H9 (cell line): ENCODE results near the gene ULK3. TPM values are rescaled to one million over a fixed set of nuclear protein-coding genes. Genes with fewer than 3 reads are reported as not detected.

ENCODE experiments used
- DNase-seq: peaks from one replicate; pipeline ENCODE4 v3.0.0-alpha.2; 2017
- H2AFZ ChIP-seq: one replicate; pipeline ENCODE4 v1.6.1; 2013; ENCODE audit warnings: mild to moderate bottlenecking, low read length, control low read depth, moderate library complexity
- H2AK5ac ChIP-seq: 2 replicates; pipeline ENCODE4 v1.6.1; 2013; ENCODE audit warnings: low read length, control low read depth, mixed read lengths; ENCODE audit not compliant: insufficient read length
- H2BK120ac ChIP-seq: one replicate; pipeline ENCODE4 v1.6.1; 2013; ENCODE audit warnings: low read depth, mild to moderate bottlenecking, low read length, control low read depth, inconsistent platforms; ENCODE audit not compliant: poor library complexity, severe bottlenecking
- H2BK12ac ChIP-seq: 2 replicates; pipeline ENCODE4 v1.6.1; 2013; ENCODE audit warnings: low read length, control low read depth, mixed read lengths, low read depth; ENCODE audit not compliant: insufficient read length
- H2BK15ac ChIP-seq: 2 replicates; pipeline ENCODE4 v1.6.1; 2013; ENCODE audit warnings: low read depth, low read length, control low read depth
- H2BK20ac ChIP-seq: one replicate; pipeline ENCODE4 v1.6.1; 2013; ENCODE audit warnings: low read depth, mild to moderate bottlenecking, low read length, control low read depth, inconsistent platforms; ENCODE audit not compliant: poor library complexity, severe bottlenecking
- H2BK5ac ChIP-seq: 2 replicates; pipeline ENCODE4 v1.6.1; 2013; ENCODE audit warnings: low read length, control low read depth, mixed read lengths; ENCODE audit not compliant: insufficient read length
- H3K14ac ChIP-seq: 2 replicates; pipeline ENCODE4 v1.6.1; 2013; ENCODE audit warnings: low read length, control low read depth; ENCODE audit not compliant: insufficient read depth
- H3K18ac ChIP-seq: 2 replicates; pipeline ENCODE4 v1.6.1; 2013; ENCODE audit warnings: low read depth, mild to moderate bottlenecking, mixed read lengths, low read length, control low read depth; ENCODE audit not compliant: insufficient read length
- H3K23ac ChIP-seq: 2 replicates; pipeline ENCODE4 v1.6.1; 2013; ENCODE audit warnings: low read length, control low read depth, mixed read lengths, low read depth; ENCODE audit not compliant: insufficient read length
- H3K23me2 ChIP-seq: 2 replicates; pipeline ENCODE4 v1.6.1; 2013; ENCODE audit warnings: low read depth, mild to moderate bottlenecking, mixed read lengths, low read length, control low read depth; ENCODE audit not compliant: insufficient read length, poor library complexity, severe bottlenecking
- H3K27ac ChIP-seq: 2 replicates; pipeline ENCODE4 v1.5.1; 2013; ENCODE audit warnings: low read length, control low read depth, mixed read lengths, low read depth; ENCODE audit not compliant: insufficient read length
- H3K27me3 ChIP-seq: 2 replicates; pipeline ENCODE4 v1.6.1; 2013; ENCODE audit warnings: low read length, control low read depth, inconsistent platforms; ENCODE audit not compliant: insufficient read depth
- H3K4ac ChIP-seq: 2 replicates; pipeline ENCODE4 v1.6.1; 2013; ENCODE audit warnings: low read depth, mild to moderate bottlenecking, control low read depth, inconsistent platforms, low read length, moderate library complexity
- H3K4me1 ChIP-seq: 2 replicates; pipeline ENCODE4 v1.6.1; 2013; ENCODE audit warnings: low read length, control low read depth, inconsistent platforms; ENCODE audit not compliant: insufficient read depth
- H3K4me2 ChIP-seq: 2 replicates; pipeline ENCODE4 v1.6.1; 2013; ENCODE audit warnings: low read length, control low read depth, mixed read lengths; ENCODE audit not compliant: insufficient read length, insufficient read depth
- H3K56ac ChIP-seq: 2 replicates; pipeline ENCODE4 v1.6.1; 2013; ENCODE audit warnings: low read depth, mild to moderate bottlenecking, mixed read lengths, low read length, control low read depth; ENCODE audit not compliant: insufficient read length
- H3K79me1 ChIP-seq: 2 replicates; pipeline ENCODE4 v1.6.1; 2013; ENCODE audit warnings: low read depth, mild to moderate bottlenecking, moderate library complexity, low read length, control low read depth, inconsistent platforms; ENCODE audit not compliant: insufficient read depth, poor library complexity, severe bottlenecking
- H3K79me2 ChIP-seq: 2 replicates; pipeline ENCODE4 v1.6.1; 2013; ENCODE audit warnings: low read length, control low read depth, inconsistent platforms; ENCODE audit not compliant: insufficient read depth
- H3K9ac ChIP-seq: 2 replicates; pipeline ENCODE4 v1.6.1; 2013; ENCODE audit warnings: low read length, control low read depth, mixed read lengths; ENCODE audit not compliant: insufficient read length; ENCODE audit errors: extremely low read depth
- H3K9me3 ChIP-seq: one replicate; pipeline ENCODE4 v1.6.1; 2013; ENCODE audit warnings: low read depth, low read length, inconsistent platforms; ENCODE audit not compliant: control insufficient read depth
- H3T11ph ChIP-seq: one replicate; pipeline ENCODE4 v1.6.1; 2013; ENCODE audit warnings: mild to moderate bottlenecking, low read length, control low read depth, inconsistent platforms
- H4K20me1 ChIP-seq: one replicate; pipeline ENCODE4 v1.6.1; 2013; ENCODE audit not compliant: control insufficient read depth, insufficient read length, insufficient read depth
- H4K5ac ChIP-seq: 2 replicates; pipeline ENCODE4 v1.6.1; 2013; ENCODE audit warnings: low read depth, mild to moderate bottlenecking, mixed read lengths, low read length, control low read depth; ENCODE audit not compliant: insufficient read length
- H4K8ac ChIP-seq: replicated peaks from 2 replicates; pipeline ENCODE4 v1.6.1; 2013; ENCODE audit warnings: low read length, control low read depth, mixed read lengths, low read depth; ENCODE audit not compliant: insufficient read length
- H4K91ac ChIP-seq: 2 replicates; pipeline ENCODE4 v1.6.1; 2013; ENCODE audit warnings: low read depth, mild to moderate bottlenecking, moderate library complexity, mixed read lengths, low read length, control low read depth; ENCODE audit not compliant: insufficient read length
- H3K27ac Mint-ChIP-seq, 3 experiments: 2 replicates in 2 of 3; 3 replicates in 1 of 3; pipeline ENCODE4 v1.8.0; 2020 to 2021; ENCODE audit warnings: mixed read lengths in 3 of 3, mild to moderate bottlenecking in 1 of 3, moderate library complexity in 1 of 3
- H3K27me3 Mint-ChIP-seq: 2 replicates; pipeline ENCODE4 v1.8.0; 2021; ENCODE audit warnings: low read depth, mild to moderate bottlenecking, moderate library complexity, mixed read lengths
- H3K36me3 Mint-ChIP-seq, 3 experiments: 2 replicates in 2 of 3; 3 replicates in 1 of 3; pipeline ENCODE4 v1.8.0; 2020 to 2021; ENCODE audit warnings: low read depth in 3 of 3, mixed read lengths in 3 of 3; ENCODE audit not compliant: insufficient read depth in 1 of 3
- H3K4me1 Mint-ChIP-seq, 2 experiments: 2 replicates each; pipeline ENCODE4 v1.8.0; 2020; ENCODE audit warnings: mixed read lengths in 2 of 2
- H3K4me3 Mint-ChIP-seq, 2 experiments: 2 replicates in 1 of 2; 3 replicates in 1 of 2; pipeline ENCODE4 v1.8.0; 2020 to 2021; ENCODE audit warnings: mild to moderate bottlenecking in 2 of 2, mixed read lengths in 2 of 2, moderate library complexity in 1 of 2
- H3K9me3 Mint-ChIP-seq, 2 experiments: 2 replicates in 1 of 2; 3 replicates in 1 of 2; pipeline ENCODE4 v1.8.0; 2020; ENCODE audit warnings: mild to moderate bottlenecking in 2 of 2, mixed read lengths in 2 of 2, moderate library complexity in 1 of 2
- WGBS: extraction: QIAGEN DNeasy Blood & Tissue Kit; methylation state at CpG from one replicate; pipeline ENCODE4 v1.1.7; 2013; ENCODE audit warnings: missing lambda C conversion rate, low lambda C conversion rate, mixed read lengths; ENCODE audit not compliant: insufficient read length; ENCODE audit errors: extremely low coverage; 5-methylcytosine and 5-hydroxymethylcytosine counted together
- total RNA-seq: library from RNA; stranded (reverse); gene quantifications from 2 replicates; pipeline ENCODE4 v1.2.1, GENCODE V29; 2021
- TF ChIP-seq, protein P1 (sequence below): fragments of 200-600 bp; sonication (generic); conservative IDR thresholded peaks from 3 replicates; pipeline ENCODE4 v1.8.0; 2021; ENCODE audit warnings: antibody characterized with exemption, mild to moderate bottlenecking

ULK3 gene
- total RNA-seq, 1 experiment from 2014 or later = 34.0 TPM

DNA sequence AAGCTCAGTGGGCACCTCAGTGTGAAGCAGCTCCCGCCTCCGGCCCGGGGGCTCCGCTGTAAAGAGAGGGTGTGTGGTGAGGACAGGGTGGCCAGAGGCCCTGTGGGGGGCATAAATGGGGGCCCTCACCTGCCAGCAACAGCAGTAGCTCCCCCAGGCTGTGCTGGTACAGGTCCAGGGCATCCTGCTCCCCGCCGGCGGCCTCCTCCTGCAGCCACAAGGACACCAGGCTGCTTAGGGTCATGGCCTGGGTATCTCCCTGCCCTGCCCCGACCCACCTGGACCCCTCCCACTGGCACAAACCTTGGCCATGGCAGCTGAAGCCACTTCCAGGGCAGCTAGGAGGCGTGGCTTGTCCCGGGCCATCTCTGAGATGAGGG, 4.8 kb downstream of the ULK3 start:
- no CpG with 5 or more reads among the region's 10 CpGs for WGBS
- H3K4ac ChIP-seq = no peak overlapping the region
- H2AFZ ChIP-seq = no peak overlapping the region
- H2BK5ac ChIP-seq = no peak overlapping the region
- no peak overlapping the region for H3K9ac ChIP-seq
- H4K8ac ChIP-seq = no peak overlapping the region
- Mint-ChIP-seq H3K4me3 (no peak overlapping the region), H3K36me3 (peaks cover 6 to 37% (median 29%) of the 10 kb centered on the region in 3 experiments), H3K27ac (no peak overlapping the region), H3K9me3 (no peaks in the 10 kb centered on the region), H3K27me3 (no peaks in the 10 kb centered on the region), H3K4me1 (peaks cover 18 to 35% of the 10 kb centered on the region in 2 experiments)
- H3K79me2 ChIP-seq = no peaks in the 10 kb centered on the region
- no peak overlapping the region for H4K91ac ChIP-seq
- no peak overlapping the region for H3K14ac ChIP-seq
- TF ChIP-seq, protein P1, sequence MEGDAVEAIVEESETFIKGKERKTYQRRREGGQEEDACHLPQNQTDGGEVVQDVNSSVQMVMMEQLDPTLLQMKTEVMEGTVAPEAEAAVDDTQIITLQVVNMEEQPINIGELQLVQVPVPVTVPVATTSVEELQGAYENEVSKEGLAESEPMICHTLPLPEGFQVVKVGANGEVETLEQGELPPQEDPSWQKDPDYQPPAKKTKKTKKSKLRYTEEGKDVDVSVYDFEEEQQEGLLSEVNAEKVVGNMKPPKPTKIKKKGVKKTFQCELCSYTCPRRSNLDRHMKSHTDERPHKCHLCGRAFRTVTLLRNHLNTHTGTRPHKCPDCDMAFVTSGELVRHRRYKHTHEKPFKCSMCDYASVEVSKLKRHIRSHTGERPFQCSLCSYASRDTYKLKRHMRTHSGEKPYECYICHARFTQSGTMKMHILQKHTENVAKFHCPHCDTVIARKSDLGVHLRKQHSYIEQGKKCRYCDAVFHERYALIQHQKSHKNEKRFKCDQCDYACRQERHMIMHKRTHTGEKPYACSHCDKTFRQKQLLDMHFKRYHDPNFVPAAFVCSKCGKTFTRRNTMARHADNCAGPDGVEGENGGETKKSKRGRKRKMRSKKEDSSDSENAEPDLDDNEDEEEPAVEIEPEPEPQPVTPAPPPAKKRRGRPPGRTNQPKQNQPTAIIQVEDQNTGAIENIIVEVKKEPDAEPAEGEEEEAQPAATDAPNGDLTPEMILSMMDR = no peak
- no peak overlapping the region for H3T11ph ChIP-seq
- H4K20me1 ChIP-seq = peaks cover 3% of the 10 kb centered on the region
- H3K18ac ChIP-seq = no peak overlapping the region
- peaks cover under 1% of the 10 kb centered on the region for H3K23me2 ChIP-seq
- no peaks in the 10 kb centered on the region for H3K9me3 ChIP-seq
- H3K4me1 ChIP-seq = no peaks in the 10 kb centered on the region; the same call in 1 of the 2 replicates
- no peak overlapping the region for H3K56ac ChIP-seq
- H4K5ac ChIP-seq = no peak overlapping the region
- no peaks in the 10 kb centered on the region for H3K27me3 ChIP-seq
- no peak overlapping the region for H2AK5ac ChIP-seq
- no peak overlapping the region for H3K23ac ChIP-seq
- no peak overlapping the region for H3K27ac ChIP-seq
- no peak for DNase-seq
- H2BK12ac ChIP-seq = no peak overlapping the region
- H2BK120ac ChIP-seq = no peak overlapping the region
- no peak overlapping the region for H2BK20ac ChIP-seq
- H3K4me2 ChIP-seq = no peak overlapping the region
- no peaks in the 10 kb centered on the region for H3K79me1 ChIP-seq
- no peak overlapping the region for H2BK15ac ChIP-seq
